Spleen (tissue), 7 donors: ENCODE results near the gene CDK1.

Experiments used
- CTCF ChIP-seq, 11 experiments: fragments of 200-600 bp in 7 of 11; fragments of 450-650 bp in 4 of 11; sonication (generic) in 4 of 11; IDR thresholded peaks in 8 of 11; conservative IDR thresholded peaks in 3 of 11; 1 replicate in 7 of 11; 2 replicates in 4 of 11; pipeline versions ENCODE4 v1.4.0 to v1.8.0; 2016 to 2021; ENCODE audit warnings: antibody characterized with exemption in 11 of 11, inconsistent platforms in 4 of 11, mild to moderate bottlenecking in 1 of 11
- POLR2A ChIP-seq, 3 donors: fragments of 450-650 bp; IDR thresholded peaks; one replicate each; pipeline ENCODE4 v1.5.1; 2017; ENCODE audit warnings: antibody characterized with exemption in 3 of 3, mild to moderate bottlenecking in 1 of 3
- POLR2AphosphoS5 ChIP-seq, 3 donors: sonication (generic); formaldehyde crosslinking; IDR thresholded peaks; one replicate each; pipeline ENCODE4 v1.5.1; 2017; ENCODE audit warnings: antibody characterized with exemption in 3 of 3
- donor health status: DM: no; HTN: no; CAD: no; lungs with moderate emphysema.
- donor health status: DM: no; HTN: no; CAD: no.
- donor health status: DM: no; HTN: no; CAD: no.

DNA sequence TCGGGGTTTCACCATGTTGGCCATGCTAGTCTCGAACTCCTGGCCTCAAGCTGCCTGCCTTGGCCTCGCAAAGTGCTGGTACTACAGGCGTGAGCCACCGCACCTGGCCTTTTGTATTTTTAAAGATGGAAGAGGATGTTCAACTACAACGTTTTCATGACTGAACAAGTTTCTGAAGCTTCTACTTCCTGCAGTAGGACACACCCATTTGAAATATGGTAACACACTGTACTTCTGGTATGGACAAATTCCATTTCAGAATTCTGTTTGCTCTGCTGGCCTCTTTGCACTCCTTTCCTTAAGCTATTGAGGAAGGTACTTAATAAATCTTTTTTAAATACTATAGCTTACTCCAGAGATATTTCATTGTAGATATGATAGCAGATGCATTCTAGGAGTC is 10.9 kb upstream of the CDK1 start:
- no peak for TF ChIP-seq POLR2AphosphoS5 (IDR thresholded peaks at IDR 0.05)
- no peak for TF ChIP-seq CTCF (IDR thresholded peaks at IDR 0.05 in 8 of 11, conservative IDR thresholded peaks at IDR 0.05 in 3 of 11)
- TF ChIP-seq POLR2A (IDR thresholded peaks at IDR 0.05): no peak
